GM12878 (cell line): ENCODE measurements around the gene WFDC11. TPM values are rescaled to one million over a fixed set of nuclear protein-coding genes. Genes with fewer than 3 reads are reported as not detected.

Experiments
- ATAC-seq: fragments of 200-7000 bp; cut with Tn5 transposase; 3 replicates; pipeline ENCODE4 v1.9.1; 2020; ENCODE audit warnings: mild to moderate bottlenecking, moderate library complexity
- BruUV-seq: library from RNA; stranded (reverse); fragments of 400-500 nt; replicated peaks from 2 replicates; lab custom pipeline; 2021; lab: Mats Ljungman, UMichigan
- CTCF ChIA-PET: fragments of 300-600 bp; sonication (Branson Sonifier 250); formaldehyde crosslinking; extraction: SDS; loops from one replicate; lab custom pipeline; 2021; ENCODE audit warnings: inconsistent platforms; lab: Yijun Ruan, JAX
- POLR2A ChIA-PET: fragments of 350-600 bp; formaldehyde crosslinking; extraction: SDS; loops from one replicate; lab custom pipeline; 2021; ENCODE audit warnings: inconsistent platforms; lab: Charles Lee
- RAD21 ChIA-PET: fragments of 300-600 bp; sonication (Branson Sonifier 250); formaldehyde crosslinking; loops from one replicate; lab custom pipeline; 2023; ENCODE audit warnings: antibody characterized with exemption; ENCODE audit not compliant: unreplicated experiment; lab: Charles Lee
- SMC1A ChIA-PET: fragments of 300-600 bp; sonication (Branson Sonifier 250); formaldehyde crosslinking; loops from one replicate; lab custom pipeline; 2023; ENCODE audit not compliant: unreplicated experiment, uncharacterized antibody; lab: Charles Lee
- DNase-seq: peaks from one replicate; pipeline ENCODE4 v3.0.0-alpha.2; 2011; ENCODE audit warnings: low read depth, low spot score
- FAIRE-seq: peaks from 3 replicates; lab custom pipeline; 2011; peaks lifted over from hg19 to GRCh38; lab: Jason Lieb, UNC
- H2AFZ ChIP-seq: 2 replicates; pipeline ENCODE4 v1.6.0; 2011; ENCODE audit warnings: low read depth, low read length, control low read depth; ENCODE audit not compliant: control insufficient read depth
- H3K27ac ChIP-seq: 2 replicates; pipeline ENCODE4 v1.5.1; 2011; ENCODE audit warnings: control low read depth; ENCODE audit not compliant: control insufficient read depth, insufficient read depth
- H3K27me3 ChIP-seq, 2 experiments: replicated peaks in 1 of 2; 2 replicates each; pipeline versions ENCODE4 v1.6.0 to v1.6.1; 2011; ENCODE audit warnings: low read length in 1 of 2; ENCODE audit not compliant: control insufficient read depth in 2 of 2, insufficient read depth in 2 of 2
- H3K36me3 ChIP-seq, 2 experiments: 2 replicates each; pipeline ENCODE4 v1.5.1; 2011; ENCODE audit warnings: low read length in 1 of 2; ENCODE audit not compliant: control insufficient read depth in 2 of 2, insufficient read depth in 2 of 2
- H3K4me1 ChIP-seq: 2 replicates; pipeline ENCODE4 v1.6.1; 2011; ENCODE audit warnings: mild to moderate bottlenecking, low read length, moderate library complexity, mixed read lengths; ENCODE audit not compliant: control insufficient read depth, insufficient read depth
- H3K4me2 ChIP-seq: 2 replicates; pipeline ENCODE4 v1.6.0; 2011; ENCODE audit warnings: control low read depth; ENCODE audit not compliant: control insufficient read depth, insufficient read depth
- H3K4me3 ChIP-seq: fragments of 200-600 bp; sonication (generic); 2 replicates; pipeline ENCODE4 v1.5.1; 2016
- H3K79me2 ChIP-seq: 2 replicates; pipeline ENCODE4 v1.6.0; 2011; ENCODE audit warnings: low read length; ENCODE audit not compliant: control insufficient read depth, insufficient read depth
- H3K9ac ChIP-seq: 2 replicates; pipeline ENCODE4 v1.8.0; 2011; ENCODE audit warnings: low read length, control low read depth, mixed read lengths; ENCODE audit not compliant: control insufficient read depth, insufficient read depth
- H3K9me3 ChIP-seq: replicated peaks from 3 replicates; pipeline ENCODE4 v1.5.1; 2011; ENCODE audit warnings: mild to moderate bottlenecking, low read length; ENCODE audit not compliant: control insufficient read depth, insufficient read depth
- H4K20me1 ChIP-seq: 2 replicates; pipeline ENCODE4 v1.6.0; 2011; ENCODE audit not compliant: control insufficient read depth, insufficient read depth
- ASH2L ChIP-seq: fragments of 300-600, 200-600 bp; sonication (generic); IDR thresholded peaks from 2 replicates; pipeline ENCODE4 v1.6.1; 2017; ENCODE audit warnings: low read depth, mild to moderate bottlenecking, borderline replicate concordance
- ATF7 ChIP-seq: fragments of 450-650 bp; IDR thresholded peaks from 2 replicates; pipeline ENCODE4 v1.6.1; 2016; ENCODE audit warnings: low read depth, mild to moderate bottlenecking
- CTCF ChIP-seq, 3 experiments: IDR thresholded peaks in 2 of 3; conservative IDR thresholded peaks in 1 of 3; 2 replicates each; pipeline ENCODE4 v1.5.1; 2011; ENCODE audit warnings: low read depth in 3 of 3, low read length in 3 of 3, mild to moderate bottlenecking in 3 of 3, control low read depth in 2 of 3, moderate library complexity in 2 of 3, inconsistent platforms in 1 of 3, mixed read lengths in 1 of 3; ENCODE audit not compliant: control insufficient read depth in 2 of 3, insufficient read depth in 1 of 3; ENCODE audit errors: extremely low read depth in 1 of 3
- LARP7 ChIP-seq: fragments of 450-650 bp; IDR thresholded peaks from 2 replicates; pipeline ENCODE4 v1.6.1; 2017; ENCODE audit warnings: mild to moderate bottlenecking
- NFXL1 ChIP-seq: fragments of 450-650 bp; IDR thresholded peaks from 2 replicates; pipeline ENCODE4 v1.6.1; 2017; ENCODE audit warnings: antibody characterized with exemption, mild to moderate bottlenecking, borderline replicate concordance
- NFYA ChIP-seq: IDR thresholded peaks from 2 replicates; pipeline ENCODE4 v1.6.1; 2011; ENCODE audit warnings: low read depth, mild to moderate bottlenecking, low read length, improper control_type of control experiment, borderline replicate concordance
- RAD21 ChIP-seq: IDR thresholded peaks from 2 replicates; pipeline ENCODE4 v1.6.1; 2011; ENCODE audit warnings: mild to moderate bottlenecking, low read depth, low read length, moderate library complexity; ENCODE audit not compliant: insufficient read depth
- RBBP5 ChIP-seq: fragments of 200-600 bp; sonication (generic); conservative IDR thresholded peaks from 2 replicates; pipeline ENCODE4 v1.6.1; 2016
- SPI1 ChIP-seq: IDR thresholded peaks from 2 replicates; pipeline ENCODE4 v1.6.1; 2011; ENCODE audit warnings: low read depth, mild to moderate bottlenecking, low read length, moderate library complexity, borderline replicate concordance; ENCODE audit not compliant: insufficient read depth
- ZNF687 ChIP-seq: fragments of 450-650 bp; IDR thresholded peaks from 2 replicates; pipeline ENCODE4 v1.6.1; 2017; ENCODE audit warnings: mild to moderate bottlenecking, moderate library complexity
- WGBS: methylation state at CpG from one replicate; pipeline ENCODE4 v1.1.6; 2016; ENCODE audit warnings: low lambda C conversion rate; ENCODE audit not compliant: insufficient replicate concordance, insufficient coverage; ENCODE audit errors: missing lambda C conversion rate; 5-methylcytosine and 5-hydroxymethylcytosine counted together
- in situ Hi-C: fragments of 300-500 bp; cut with MboI; formaldehyde crosslinking; loops from 9 replicates; pipeline ENCODE4 v1.14.3; 2018; ENCODE audit warnings: mixed read lengths
- intact Hi-C: fragments of 100-400 bp; cut with micrococcal nuclease; formaldehyde crosslinking; loops from one replicate; pipeline ENCODE4 v1.14.2; 2022; ENCODE audit not compliant: unreplicated experiment
- polyA plus RNA-seq, 11 experiments: library from polyadenylated mRNA; depleted of rRNA in 4 of 11; unstranded in 6 of 11; stranded (reverse) in 5 of 11; fragments of >200 nt; fragmentation: Nextera tagmentation in 4 of 11; fragmentation: Illumina TruSeq in 1 of 11; extraction: Ambion mirVana in 4 of 11; extraction: Trizol in 1 of 11; gene quantifications; 1 replicate in 1 of 11; 2 replicates in 10 of 11; pipeline versions ENCODE4 v1.2.1 to v1.2.3, GENCODE V29; 2011 to 2016; ENCODE audit warnings: inconsistent platforms in 2 of 11, missing spikeins in 2 of 11, low read depth in 1 of 11
- total RNA-seq, 4 experiments: library from RNA; depleted of rRNA in 3 of 4; stranded (reverse); fragments of >200 nt in 3 of 4; fragmentation: Illumina TruSeq in 1 of 4; extraction: Trizol in 1 of 4; gene quantifications; 2 replicates each; pipeline versions ENCODE4 v1.2.1 to v1.2.3, GENCODE V29; 2013 to 2021

The WFDC11 gene
- total and polyA plus RNA-seq, 10 of the 15 experiments (the other 5 are each of a cell fraction or from before 2014, with no cell fraction given), result not detected

- FAIRE-seq, result peak; percentile 87
- Histone ChIP-seq H3K9me3 (no peaks in the 10 kb centered on the region), H4K20me1 (no peaks in the 10 kb centered on the region), H3K36me3 (no peaks in the 10 kb centered on the region), H3K27ac (no peak within 1 kb of the TSS), H3K9ac (no peak within 1 kb of the TSS), H3K4me2 (no peak within 1 kb of the TSS), H3K27me3 (no peaks in the 10 kb centered on the region; a peak in 1 of 4 replicates), H3K4me1 (no peaks in the 10 kb centered on the region), H3K79me2 (no peaks in the 10 kb centered on the region), H3K4me3 (no peak within 1 kb of the TSS), H2AFZ (no peak within 1 kb of the TSS)
- ChIA-PET RAD21 (interaction anchor here (1.0 kb wide), 1 partner anchor 140 kb away, joined by 3 read pairs; no protein-coding TSS in a partner anchor), POLR2A (no interaction called here), SMC1A (interaction anchor here (0.5 to 2.4 kb wide), 4 partner anchors 45 to 802 kb away, joined by 3 to 18 read pairs (median 3); no protein-coding TSS in a partner anchor), CTCF (interaction anchor here (0.6 to 4.6 kb wide), 9 partner anchors 11 to 335 kb away, joined by 3 to 26 read pairs (median 4); no protein-coding TSS in a partner anchor)
- no peak for TF ChIP-seq ATF7
- TF ChIP-seq RAD21, result peak; percentile 36
- TF ChIP-seq SPI1, result peak; percentile 62; the same call in 1 of the 2 replicates
- no peak for TF ChIP-seq RBBP5
- TF ChIP-seq ASH2L, result no peak
- TF ChIP-seq NFYA, result no peak
- no peak for TF ChIP-seq NFXL1
- TF ChIP-seq ZNF687, result no peak
- no peak for TF ChIP-seq LARP7
- TF ChIP-seq CTCF (IDR thresholded peaks at IDR 0.05 in 2 of 3, conservative IDR thresholded peaks at IDR 0.05 in 1 of 3; ENCODE audit: control insufficient read depth in 2 of 3, extremely low read depth in 1 of 3, insufficient read depth in 1 of 3, low read depth in 3 of 3, low read length in 3 of 3), result peak; percentile 63 to 80 (median 71)
- ATAC-seq, result peak; percentile 90
- DNase-seq, result no peak
- WGBS, result 19% methylated on average over 9 of the region's 9 CpGs
- no TSS peak for BruUV-seq
- intact Hi-C loops (loop anchor here (10.0 kb wide), 1 partner anchor 145 kb away; no protein-coding TSS in a partner anchor), in situ Hi-C loops (no loop called here)
These were observed 40.4 kb downstream of the WFDC11 start, which contains the start of gene WFDC10A for GRCh38 chr20:45629496-45630100. Gene WFDC10A (plus strand): TSS chr20:45629739. CDS start chr20:45629814, 75 bp downstream.
